H4 (cell line): ENCODE measurements around the gene SMAD6. TPM values are rescaled to one million over a fixed set of nuclear protein-coding genes. Genes with fewer than 3 reads are reported as not detected.
"Not testable (repeated sequence)": the region's sequence is repeated elsewhere in the genome, so short reads cannot be mapped to it uniquely, and the experiment has no call there.

Experiments
- DNase-seq: peaks from one replicate; pipeline ENCODE4 v3.0.0-alpha.2; 2015; ENCODE audit warnings: low spot score
- total RNA-seq: library from RNA; depleted of rRNA; stranded (reverse); fragments of >200 nt; shearing (Covaris generic); gene quantifications from 2 replicates; pipeline ENCODE4 v1.2.3, GENCODE V29; 2014

The SMAD6 gene
- total RNA-seq, 1 experiment from 2014 or later, result 4.7 TPM

- DNase-seq, result no peak
Measured at GRCh38 chr15:66742286-66742685, 40.2 kb downstream of the SMAD6 start.

DNA sequence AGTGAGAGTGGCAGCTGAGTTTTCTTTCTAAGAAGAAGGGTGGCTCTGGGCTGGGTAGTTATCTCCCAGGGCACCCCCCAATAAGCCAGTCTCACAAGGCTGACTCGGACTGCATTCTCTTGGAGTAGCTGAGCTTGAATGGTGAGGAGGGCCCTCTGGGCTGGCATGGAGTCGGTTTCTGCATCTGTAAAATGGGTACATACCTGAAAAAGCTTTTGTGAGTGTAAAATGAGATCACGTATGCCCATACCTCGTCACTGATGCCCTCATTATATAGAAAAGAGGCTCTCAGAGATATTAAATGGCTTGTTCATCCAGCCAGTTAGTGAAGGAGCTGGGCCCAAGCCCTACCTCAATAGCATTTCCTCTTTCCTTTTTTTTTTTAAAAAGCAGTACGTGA, 41.2 kb downstream of the SMAD6 start:
- no peak for DNase-seq

- DNase-seq, result no peak
Measured at GRCh38 chr15:66743703-66744536, 41.9 kb downstream of the SMAD6 start.

DNA sequence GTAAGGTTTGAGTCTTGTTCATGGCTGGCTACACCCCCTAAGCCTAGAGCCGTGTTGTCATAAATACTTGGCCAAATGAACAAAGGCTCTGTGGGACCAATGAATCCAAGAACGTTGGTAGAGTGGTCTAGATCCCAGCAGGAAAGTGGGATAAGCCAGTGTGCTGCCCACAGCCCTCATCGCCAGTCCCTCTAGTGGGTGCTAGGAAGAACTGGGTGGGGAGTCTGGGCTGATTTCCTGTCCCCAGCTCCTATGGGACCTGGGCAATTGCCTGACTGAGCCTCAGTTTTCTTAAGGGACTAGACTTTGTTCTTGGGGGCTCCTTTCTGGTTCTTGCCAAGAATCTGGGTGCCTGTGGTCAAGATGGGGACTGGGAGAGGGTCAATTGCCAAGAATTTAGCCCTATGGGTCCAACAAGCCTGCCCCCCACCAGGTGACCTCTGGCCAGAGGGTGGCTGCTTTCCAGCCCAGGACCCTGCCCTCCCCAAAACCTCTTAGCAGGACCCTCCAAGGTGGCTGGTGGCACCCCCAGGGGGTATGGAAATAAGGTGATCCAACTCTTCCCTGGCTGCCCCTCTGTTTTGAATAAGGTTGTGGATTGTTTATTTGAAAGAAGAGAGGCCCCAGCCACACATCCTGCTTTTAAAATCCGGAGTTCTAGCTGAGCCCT, 42.7 kb downstream of the SMAD6 start:
- DNase-seq, result no peak

GRCh38 chr15:66745530-66746230, 43.6 kb downstream of the SMAD6 start:
- no peak for DNase-seq

- no peak for DNase-seq
Measured at GRCh38 chr15:66746231-66746605, 44.2 kb downstream of the SMAD6 start.

- no peak for DNase-seq
Measured at GRCh38 chr15:66747223-66747622, 45.2 kb downstream of the SMAD6 start.

GRCh38 chr15:66747886-66748707, 46.1 kb downstream of the SMAD6 start:
- DNase-seq, result no peak

DNA sequence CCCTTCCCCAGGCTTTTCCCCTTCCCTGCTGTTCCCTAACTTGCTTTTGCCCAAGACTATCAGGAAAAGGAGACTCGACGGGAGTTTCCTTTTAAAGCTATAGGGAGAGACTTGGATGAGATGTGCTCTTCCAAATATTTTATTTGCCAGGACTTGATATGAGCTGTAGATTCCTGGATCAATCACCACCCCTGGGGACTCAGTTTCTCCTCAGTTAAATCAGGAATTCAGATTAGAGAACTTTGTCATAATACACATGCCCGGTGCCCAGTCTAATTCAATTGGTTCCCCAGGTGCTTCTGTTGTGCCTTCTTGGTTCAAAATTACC, 46.6 kb downstream of the SMAD6 start:
- DNase-seq, result no peak

- DNase-seq, result no peak
Measured at GRCh38 chr15:66749841-66750575, 48.0 kb downstream of the SMAD6 start.

GRCh38 chr15:66750609-66751008, 48.6 kb downstream of the SMAD6 start:
- no peak for DNase-seq

DNA sequence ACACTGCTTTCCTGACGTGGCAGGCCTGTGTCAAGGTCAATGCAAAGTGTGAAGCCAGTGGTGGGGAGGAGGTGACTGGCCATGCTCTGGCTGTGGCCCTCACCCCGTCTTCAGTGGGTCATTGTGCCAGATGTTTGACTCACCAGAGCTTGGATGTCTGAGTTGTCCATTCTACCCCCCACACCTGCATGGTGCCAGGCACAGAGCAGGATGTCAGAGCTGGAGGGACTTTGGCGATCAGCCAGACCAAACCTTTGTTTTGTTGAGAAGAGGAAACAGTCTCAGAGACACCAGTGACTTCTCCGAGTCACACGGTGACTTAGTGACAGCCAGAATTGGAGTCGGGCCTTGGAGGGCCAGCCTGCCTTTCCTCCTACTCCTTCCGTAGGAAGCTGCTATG, 49.5 kb downstream of the SMAD6 start:
- no peak for DNase-seq

DNA sequence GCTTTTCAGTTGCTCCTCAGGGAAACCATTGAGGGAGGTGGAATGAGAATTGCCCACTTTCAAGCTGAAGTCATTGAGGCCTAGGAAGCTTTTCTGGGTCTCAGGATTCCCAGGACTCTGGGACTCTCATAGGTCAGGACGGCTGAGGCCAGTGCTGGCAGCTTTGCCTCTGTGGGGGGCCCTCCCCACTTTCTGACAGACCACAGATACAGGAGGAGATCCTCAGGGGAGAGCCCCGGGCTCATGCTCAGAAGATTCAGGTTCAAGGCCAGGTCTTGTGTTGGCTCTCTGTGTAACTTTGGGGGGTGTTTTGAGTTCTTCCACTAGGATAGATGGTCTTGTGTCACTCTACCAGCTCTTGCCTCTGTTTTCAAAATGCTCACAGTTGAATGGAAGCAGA, 50.0 kb downstream of the SMAD6 start:
- no peak for DNase-seq

- DNase-seq, result no peak
Measured at GRCh38 chr15:66753687-66754377, 51.8 kb downstream of the SMAD6 start.

DNA sequence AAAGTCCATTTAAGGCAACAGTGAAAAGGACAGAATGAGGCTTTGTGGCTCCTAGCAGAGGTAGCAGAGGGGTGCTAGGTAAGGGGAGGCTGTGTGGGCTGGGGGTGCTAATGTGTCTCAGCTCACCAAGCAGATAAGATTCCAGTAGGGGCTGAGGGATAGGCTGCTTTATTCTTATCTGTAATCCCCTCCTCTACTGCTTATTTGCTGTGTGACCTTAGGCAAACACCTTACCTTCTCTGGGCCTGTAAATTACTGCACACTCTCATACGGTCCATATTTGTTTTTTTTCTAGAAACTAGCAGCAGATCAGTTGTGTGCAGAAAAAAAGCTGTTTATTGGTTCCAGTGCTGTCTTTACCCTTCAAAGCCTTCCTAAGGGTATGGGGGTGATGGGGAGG, 52.8 kb downstream of the SMAD6 start:
- no peak for DNase-seq

- DNase-seq, result no peak
Measured at GRCh38 chr15:66755298-66756068, 53.4 kb downstream of the SMAD6 start.

GRCh38 chr15:66756295-66756694, 54.3 kb downstream of the SMAD6 start:
- DNase-seq, result no peak

DNA sequence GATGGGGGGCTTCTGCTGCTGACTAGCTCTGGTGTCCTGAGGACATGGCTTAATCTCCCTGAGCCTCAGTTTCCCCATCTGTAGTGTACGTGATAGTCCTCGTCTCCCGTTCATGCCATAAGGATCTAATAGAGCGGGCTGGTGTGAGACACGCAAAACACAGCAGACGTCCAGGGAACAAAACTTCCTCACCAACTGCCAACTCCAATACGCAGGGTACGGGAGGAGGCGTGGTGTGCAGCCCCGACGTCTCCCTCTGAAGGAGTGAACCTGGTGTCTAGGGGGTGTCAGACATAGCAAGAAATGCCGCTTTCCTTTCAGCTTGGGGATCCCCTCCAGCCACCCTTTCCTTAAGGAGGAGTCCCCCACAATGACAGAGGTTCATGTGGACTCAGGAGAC, 55.0 kb downstream of the SMAD6 start:
- DNase-seq, result no peak

- DNase-seq, result no peak
Measured at GRCh38 chr15:66757521-66757920, 55.5 kb downstream of the SMAD6 start.

- DNase-seq, result not testable (repeated sequence)
Measured at GRCh38 chr15:66758217-66758616, 56.2 kb downstream of the SMAD6 start.
